Neural cell (in vitro differentiated cells): ENCODE results near the gene VAT1L. TPM values are rescaled to one million over a fixed set of nuclear protein-coding genes. Genes with fewer than 3 reads are reported as not detected.

Experiments
- H2AFZ ChIP-seq: fragments of 200-600, 300-800 bp; sonication (generic), shearing (Covaris generic); 2 replicates; pipeline ENCODE4 v1.6.0; 2014; ENCODE audit warnings: low read depth, mild to moderate bottlenecking, antibody characterized with exemption, low read length, moderate library complexity
- H3F3A ChIP-seq: fragments of 200-600 bp; shearing (Covaris generic); 2 replicates; pipeline ENCODE4 v1.6.1; 2016; ENCODE audit warnings: mild to moderate bottlenecking, moderate library complexity, mixed read lengths, antibody characterized with exemption, low read length; ENCODE audit not compliant: insufficient read depth, poor library complexity, severe bottlenecking
- H3K27ac ChIP-seq: fragments of 200-600, 300-800 bp; sonication (generic), shearing (Covaris generic); 2 replicates; pipeline ENCODE4 v1.5.1; 2014; ENCODE audit warnings: mild to moderate bottlenecking, low read length, moderate library complexity
- H3K27me3 ChIP-seq: fragments of 300-800, 200-600 bp; sonication (generic), shearing (Covaris generic); 2 replicates; pipeline ENCODE4 v1.6.0; 2014; ENCODE audit warnings: mild to moderate bottlenecking, low read depth, low read length, moderate library complexity; ENCODE audit not compliant: insufficient read depth
- H3K36me3 ChIP-seq: fragments of 300-800, 200-600 bp; sonication (generic), shearing (Covaris generic); 2 replicates; pipeline ENCODE4 v1.5.1; 2014; ENCODE audit warnings: mild to moderate bottlenecking, antibody characterized with exemption, low read length, moderate library complexity; ENCODE audit not compliant: insufficient read depth
- H3K4me2 ChIP-seq: fragments of 300-800, 200-600 bp; sonication (generic), shearing (Covaris generic); 2 replicates; pipeline ENCODE4 v1.6.0; 2014; ENCODE audit warnings: mild to moderate bottlenecking, low read length
- H3K4me3 ChIP-seq: fragments of 300-800, 200-600 bp; sonication (generic), shearing (Covaris generic); 2 replicates; pipeline ENCODE4 v1.5.1; 2014; ENCODE audit warnings: mild to moderate bottlenecking, low read length, moderate library complexity
- H3K79me2 ChIP-seq: fragments of 200-600 bp; shearing (Covaris generic); replicated peaks from 2 replicates; pipeline ENCODE4 v1.6.0; 2014; ENCODE audit warnings: mild to moderate bottlenecking, low read length, moderate library complexity; ENCODE audit not compliant: insufficient read depth
- H3K9ac ChIP-seq: fragments of 300-800, 200-600 bp; sonication (generic), shearing (Covaris generic); 2 replicates; pipeline ENCODE4 v1.6.1; 2016; ENCODE audit warnings: mild to moderate bottlenecking, low read length, mixed read lengths
- H3K9me2 ChIP-seq: fragments of 200-600 bp; shearing (Covaris generic); 2 replicates; pipeline ENCODE4 v1.6.1; 2016; ENCODE audit warnings: mild to moderate bottlenecking, low read length, mixed read lengths; ENCODE audit not compliant: insufficient read depth
- H3K9me3 ChIP-seq: fragments of 200-600, 300-800 bp; sonication (generic), shearing (Covaris generic); 2 replicates; pipeline ENCODE4 v1.6.1; 2016; ENCODE audit warnings: mild to moderate bottlenecking, mixed run types, low read length, moderate library complexity, mixed read lengths
- H4K20me1 ChIP-seq: fragments of 200-600 bp; shearing (Covaris generic); 2 replicates; pipeline ENCODE4 v1.6.1; 2016; ENCODE audit warnings: mild to moderate bottlenecking, mixed run types; ENCODE audit not compliant: insufficient read depth
- EP300 ChIP-seq: fragments of 450-650 bp; conservative IDR thresholded peaks from 2 replicates; pipeline ENCODE4 v1.6.1; 2014; ENCODE audit warnings: antibody characterized with exemption, mild to moderate bottlenecking, moderate library complexity; ENCODE audit not compliant: poor library complexity, severe bottlenecking
- EZH2 ChIP-seq: fragments of 200-600, 300-800 bp; shearing (Covaris generic), sonication (generic); IDR thresholded peaks from 2 replicates; pipeline ENCODE4 v1.6.1; 2014; ENCODE audit warnings: antibody characterized with exemption, low read length, borderline replicate concordance, mild to moderate bottlenecking; ENCODE audit not compliant: insufficient read depth, poor library complexity, severe bottlenecking
- MXI1 ChIP-seq: fragments of 450-650 bp; conservative IDR thresholded peaks from 2 replicates; pipeline ENCODE4 v1.6.1; 2014; ENCODE audit warnings: antibody characterized with exemption, mild to moderate bottlenecking; ENCODE audit not compliant: poor library complexity, severe bottlenecking
- POLR2AphosphoS5 ChIP-seq: IDR thresholded peaks from 2 replicates; pipeline ENCODE4 v1.6.1; 2012
- RAD21 ChIP-seq: fragments of 450-650 bp; conservative IDR thresholded peaks from 2 replicates; pipeline ENCODE4 v1.6.1; 2014; ENCODE audit warnings: antibody characterized with exemption, mild to moderate bottlenecking, moderate library complexity
- REST ChIP-seq: IDR thresholded peaks from 2 replicates; pipeline ENCODE4 v1.6.1; 2012; ENCODE audit warnings: borderline replicate concordance
- SMC3 ChIP-seq: fragments of 450-650 bp; conservative IDR thresholded peaks from 2 replicates; pipeline ENCODE4 v1.6.1; 2014; ENCODE audit warnings: antibody characterized with exemption, mild to moderate bottlenecking, moderate library complexity; ENCODE audit not compliant: poor library complexity
- TAF1 ChIP-seq: IDR thresholded peaks from 2 replicates; pipeline ENCODE4 v1.6.1; 2012; ENCODE audit warnings: low read depth
- polyA plus RNA-seq: library from polyadenylated mRNA; depleted of rRNA; stranded (reverse); fragments of >200 nt; gene quantifications from 2 replicates; pipeline ENCODE4 v1.2.3, GENCODE V29; 2014
- TF ChIP-seq, protein P1 (sequence below): fragments of 450-650 bp; IDR thresholded peaks from 2 replicates; pipeline ENCODE4 v1.5.1; 2014; ENCODE audit warnings: antibody characterized with exemption, mild to moderate bottlenecking, moderate library complexity; ENCODE audit not compliant: poor library complexity, severe bottlenecking

VAT1L gene
- polyA plus RNA-seq, 1 donor from 2014 or later: 54.5 TPM

GRCh38 chr16:78007121-78007520 lies 218.8 kb downstream of the VAT1L start:
- no peaks in the 10 kb centered on the region for H3K79me2 ChIP-seq
- H3K9ac ChIP-seq: no peak overlapping the region
- H4K20me1 ChIP-seq: no peaks in the 10 kb centered on the region
- H3K4me3 ChIP-seq: no peak overlapping the region
- H3K27ac ChIP-seq: no peak overlapping the region
- H3K9me3 ChIP-seq: no peaks in the 10 kb centered on the region
- no peaks in the 10 kb centered on the region for H3K9me2 ChIP-seq
- no peak overlapping the region for H3K4me2 ChIP-seq
- TF ChIP-seq SMC3 (no peak), EZH2 (no peak)
- H3K27me3 ChIP-seq: no peaks in the 10 kb centered on the region
- no peak overlapping the region for H2AFZ ChIP-seq
- no peaks in the 10 kb centered on the region for H3K36me3 ChIP-seq
- no peaks in the 10 kb centered on the region for H3F3A ChIP-seq

GRCh38 chr16:78022347-78023060 lies 234.1 kb downstream of the VAT1L start, which contains the start of gene CLEC3A:
TSS of gene CLEC3A (plus strand) at chr16:78022548. CDS start at chr16:78022627, 79 bp downstream.
- Histone ChIP-seq H3K9me2 (no peaks in the 10 kb centered on the region), H4K20me1 (no peaks in the 10 kb centered on the region), H3K9me3 (no peaks in the 10 kb centered on the region), H3K4me3 (no peak within 1 kb of the TSS), H3K79me2 (no peaks in the 10 kb centered on the region), H3F3A (no peaks in the 10 kb centered on the region), H3K4me2 (no peak within 1 kb of the TSS), H3K9ac (no peak within 1 kb of the TSS), H3K36me3 (no peaks in the 10 kb centered on the region), H3K27me3 (no peaks in the 10 kb centered on the region), H2AFZ (no peak within 1 kb of the TSS), H3K27ac (no peak within 1 kb of the TSS)
- no peak for TF ChIP-seq POLR2AphosphoS5
- no peak for TF ChIP-seq REST
- TF ChIP-seq TAF1: no peak
- no peak for TF ChIP-seq RAD21
- TF ChIP-seq MXI1: no peak
- no peak for TF ChIP-seq EP300
- TF ChIP-seq, protein P1, sequence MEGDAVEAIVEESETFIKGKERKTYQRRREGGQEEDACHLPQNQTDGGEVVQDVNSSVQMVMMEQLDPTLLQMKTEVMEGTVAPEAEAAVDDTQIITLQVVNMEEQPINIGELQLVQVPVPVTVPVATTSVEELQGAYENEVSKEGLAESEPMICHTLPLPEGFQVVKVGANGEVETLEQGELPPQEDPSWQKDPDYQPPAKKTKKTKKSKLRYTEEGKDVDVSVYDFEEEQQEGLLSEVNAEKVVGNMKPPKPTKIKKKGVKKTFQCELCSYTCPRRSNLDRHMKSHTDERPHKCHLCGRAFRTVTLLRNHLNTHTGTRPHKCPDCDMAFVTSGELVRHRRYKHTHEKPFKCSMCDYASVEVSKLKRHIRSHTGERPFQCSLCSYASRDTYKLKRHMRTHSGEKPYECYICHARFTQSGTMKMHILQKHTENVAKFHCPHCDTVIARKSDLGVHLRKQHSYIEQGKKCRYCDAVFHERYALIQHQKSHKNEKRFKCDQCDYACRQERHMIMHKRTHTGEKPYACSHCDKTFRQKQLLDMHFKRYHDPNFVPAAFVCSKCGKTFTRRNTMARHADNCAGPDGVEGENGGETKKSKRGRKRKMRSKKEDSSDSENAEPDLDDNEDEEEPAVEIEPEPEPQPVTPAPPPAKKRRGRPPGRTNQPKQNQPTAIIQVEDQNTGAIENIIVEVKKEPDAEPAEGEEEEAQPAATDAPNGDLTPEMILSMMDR: no peak
- no peak for TF ChIP-seq EZH2
- TF ChIP-seq SMC3: no peak
